ENCODE results near the gene EGFLAM.

The EGFLAM gene

DNA sequence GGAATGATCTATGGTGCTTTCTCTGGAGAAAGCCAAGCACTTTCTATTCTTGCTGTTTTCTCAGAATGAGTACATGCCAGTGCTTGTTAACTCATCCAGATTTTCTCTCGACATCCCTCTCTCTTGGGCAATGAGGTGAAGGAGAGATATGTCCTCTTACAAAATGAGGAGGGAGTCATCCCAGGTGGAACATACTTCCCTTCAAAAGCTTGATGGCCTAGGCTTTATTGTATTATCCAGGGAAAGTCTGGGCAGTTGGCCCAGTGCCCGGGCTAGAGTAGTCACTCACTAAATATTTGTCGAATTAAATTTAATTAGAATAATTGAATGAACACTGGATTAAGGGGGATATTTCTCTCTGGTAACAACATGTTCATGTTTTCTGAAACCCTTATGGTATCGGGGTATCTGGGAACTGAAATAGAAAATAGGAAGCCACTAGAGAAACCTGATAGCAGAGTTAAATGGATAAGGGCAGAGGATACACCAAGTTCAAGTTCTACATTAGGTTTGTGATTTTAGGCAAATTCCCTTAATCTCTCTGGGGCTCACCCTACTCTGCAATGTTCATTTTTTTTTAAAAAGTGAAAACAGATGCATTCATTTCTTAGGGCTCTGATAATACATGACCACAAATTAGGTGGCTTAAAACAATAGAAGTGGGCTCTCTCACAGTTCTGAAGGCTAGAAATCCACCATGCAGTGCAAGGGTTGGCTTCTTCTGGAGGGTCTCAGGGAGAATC, 198.5 kb downstream of the EGFLAM start:
- H3K27me3 ChIP-seq (ENCODE audit: low read length), result no peaks in the 10 kb centered on the region; the same call in 1 of the 2 replicates
- TF ChIP-seq, protein P1, sequence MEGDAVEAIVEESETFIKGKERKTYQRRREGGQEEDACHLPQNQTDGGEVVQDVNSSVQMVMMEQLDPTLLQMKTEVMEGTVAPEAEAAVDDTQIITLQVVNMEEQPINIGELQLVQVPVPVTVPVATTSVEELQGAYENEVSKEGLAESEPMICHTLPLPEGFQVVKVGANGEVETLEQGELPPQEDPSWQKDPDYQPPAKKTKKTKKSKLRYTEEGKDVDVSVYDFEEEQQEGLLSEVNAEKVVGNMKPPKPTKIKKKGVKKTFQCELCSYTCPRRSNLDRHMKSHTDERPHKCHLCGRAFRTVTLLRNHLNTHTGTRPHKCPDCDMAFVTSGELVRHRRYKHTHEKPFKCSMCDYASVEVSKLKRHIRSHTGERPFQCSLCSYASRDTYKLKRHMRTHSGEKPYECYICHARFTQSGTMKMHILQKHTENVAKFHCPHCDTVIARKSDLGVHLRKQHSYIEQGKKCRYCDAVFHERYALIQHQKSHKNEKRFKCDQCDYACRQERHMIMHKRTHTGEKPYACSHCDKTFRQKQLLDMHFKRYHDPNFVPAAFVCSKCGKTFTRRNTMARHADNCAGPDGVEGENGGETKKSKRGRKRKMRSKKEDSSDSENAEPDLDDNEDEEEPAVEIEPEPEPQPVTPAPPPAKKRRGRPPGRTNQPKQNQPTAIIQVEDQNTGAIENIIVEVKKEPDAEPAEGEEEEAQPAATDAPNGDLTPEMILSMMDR (IDR thresholded peaks at IDR 0.05; ENCODE audit: insufficient read depth, low read length, poor library complexity, severe bottlenecking), result no peak
- TF ChIP-seq EZH2phosphoT487 (conservative IDR thresholded peaks at IDR 0.05; ENCODE audit: low read length), result no peak

DNA sequence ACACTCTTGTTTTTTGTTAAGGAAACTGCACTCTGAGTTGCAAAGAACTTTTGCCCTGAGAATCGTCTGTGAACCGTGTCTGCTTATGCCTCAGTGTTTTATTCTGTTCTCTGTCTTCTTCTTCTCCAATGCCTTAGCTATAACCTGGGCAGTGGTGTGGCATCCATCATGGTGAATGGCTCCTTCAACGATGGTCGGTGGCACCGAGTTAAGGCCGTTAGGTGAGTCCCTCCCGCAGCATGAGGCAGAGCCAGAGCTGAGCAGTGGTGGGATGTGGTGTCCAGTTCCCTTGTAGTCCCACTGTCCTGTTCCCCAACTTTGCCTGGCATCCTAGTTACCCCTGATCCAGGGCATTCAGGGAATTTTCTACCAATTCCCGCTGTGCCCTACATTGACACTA, 199.8 kb downstream of the EGFLAM start:
- Histone ChIP-seq H3K36me3 (ENCODE audit: low read length) (no peaks in the 10 kb centered on the region), H3K4me2 (ENCODE audit: low read depth, low read length, poor library complexity, severe bottlenecking) (no peak overlapping the region), H3K79me2 (ENCODE audit: insufficient read depth, low read length) (no peaks in the 10 kb centered on the region), H3K9ac (ENCODE audit: low read length) (no peak overlapping the region), H3K27me3 (ENCODE audit: low read length) (no peaks in the 10 kb centered on the region; the same call in 1 of the 2 replicates), H3K9me3 (ENCODE audit: insufficient read depth, low read length) (no peaks in the 10 kb centered on the region), H3F3A (ENCODE audit: insufficient read depth) (0 out of 2 replicates have a peak, but pooled peaks cover 2% of the 10 kb centered on the region), H4K20me1 (ENCODE audit: low read depth, low read length) (no peaks in the 10 kb centered on the region; the same call in 1 of the 2 replicates), H3K4me3 (ENCODE audit: insufficient read depth, low read length, poor library complexity, severe bottlenecking) (no peak overlapping the region), H3K27ac (ENCODE audit: low read depth, low read length) (no peak overlapping the region), H2AFZ (ENCODE audit: low read depth, low read length, severe bottlenecking) (no peak overlapping the region), H3K9me2 (replicated peaks; ENCODE audit: insufficient read depth, low read length) (no peaks in the 10 kb centered on the region)
- TF ChIP-seq, protein P1 (IDR thresholded peaks at IDR 0.05; ENCODE audit: insufficient read depth, low read length, poor library complexity, severe bottlenecking), result no peak
- no peak for TF ChIP-seq EZH2phosphoT487 (conservative IDR thresholded peaks at IDR 0.05; ENCODE audit: low read length)

More for the DNA sequence above, 198.5 kb downstream of the EGFLAM start:
- H3K9me3 ChIP-seq (ENCODE audit: insufficient read depth, low read length), result no peaks in the 10 kb centered on the region
- H3K27ac ChIP-seq (ENCODE audit: low read depth, low read length), result no peak overlapping the region
- no peak overlapping the region for H3K9ac ChIP-seq (ENCODE audit: low read length)
- H3K36me3 ChIP-seq (ENCODE audit: low read length), result no peaks in the 10 kb centered on the region
- H3K9me2 ChIP-seq (replicated peaks; ENCODE audit: insufficient read depth, low read length), result no peaks in the 10 kb centered on the region
- 0 out of 2 replicates have a peak, but pooled peaks cover 3% of the 10 kb centered on the region for H3F3A ChIP-seq (ENCODE audit: insufficient read depth)
- H3K4me3 ChIP-seq (ENCODE audit: insufficient read depth, low read length, poor library complexity, severe bottlenecking), result no peak overlapping the region
- no peaks in the 10 kb centered on the region; the same call in 1 of the 2 replicates for H4K20me1 ChIP-seq (ENCODE audit: low read depth, low read length)
- no peak overlapping the region for H3K4me2 ChIP-seq (ENCODE audit: low read depth, low read length, poor library complexity, severe bottlenecking)
- no peaks in the 10 kb centered on the region for H3K79me2 ChIP-seq (ENCODE audit: insufficient read depth, low read length)
- H2AFZ ChIP-seq (ENCODE audit: low read depth, low read length, severe bottlenecking), result no peak overlapping the region

GRCh38 chr5:38462976-38463633, 204.7 kb downstream of the EGFLAM start:
- TF ChIP-seq, protein P1 (IDR thresholded peaks at IDR 0.05; ENCODE audit: insufficient read depth, low read length, poor library complexity, severe bottlenecking), result no peak
- TF ChIP-seq EZH2phosphoT487 (conservative IDR thresholded peaks at IDR 0.05; ENCODE audit: low read length), result no peak
- Histone ChIP-seq H2AFZ (ENCODE audit: low read depth, low read length, severe bottlenecking) (no peak overlapping the region), H3K27me3 (ENCODE audit: low read length) (no peaks in the 10 kb centered on the region; the same call in 1 of the 2 replicates), H3K4me2 (ENCODE audit: low read depth, low read length, poor library complexity, severe bottlenecking) (no peak overlapping the region), H3K4me3 (ENCODE audit: insufficient read depth, low read length, poor library complexity, severe bottlenecking) (no peak overlapping the region), H4K20me1 (ENCODE audit: low read depth, low read length) (no peaks in the 10 kb centered on the region), H3K9me2 (replicated peaks; ENCODE audit: insufficient read depth, low read length) (no peaks in the 10 kb centered on the region), H3K36me3 (ENCODE audit: low read length) (no peaks in the 10 kb centered on the region), H3F3A (ENCODE audit: insufficient read depth) (no peaks in the 10 kb centered on the region), H3K27ac (ENCODE audit: low read depth, low read length) (no peak overlapping the region), H3K9me3 (ENCODE audit: insufficient read depth, low read length) (no peaks in the 10 kb centered on the region), H3K79me2 (ENCODE audit: insufficient read depth, low read length) (no peaks in the 10 kb centered on the region), H3K9ac (ENCODE audit: low read length) (no peak overlapping the region)
